SKM-1 treated with dmso at 0.1 percent for 144 hours (cell line): ENCODE results near the gene TRPM1.

Source experiments
- DNase-seq: peaks from one replicate; lab custom pipeline; 2025; ENCODE audit not compliant: unreplicated experiment; lab: John Stamatoyannopoulos, UW

Gene TRPM1

DNA sequence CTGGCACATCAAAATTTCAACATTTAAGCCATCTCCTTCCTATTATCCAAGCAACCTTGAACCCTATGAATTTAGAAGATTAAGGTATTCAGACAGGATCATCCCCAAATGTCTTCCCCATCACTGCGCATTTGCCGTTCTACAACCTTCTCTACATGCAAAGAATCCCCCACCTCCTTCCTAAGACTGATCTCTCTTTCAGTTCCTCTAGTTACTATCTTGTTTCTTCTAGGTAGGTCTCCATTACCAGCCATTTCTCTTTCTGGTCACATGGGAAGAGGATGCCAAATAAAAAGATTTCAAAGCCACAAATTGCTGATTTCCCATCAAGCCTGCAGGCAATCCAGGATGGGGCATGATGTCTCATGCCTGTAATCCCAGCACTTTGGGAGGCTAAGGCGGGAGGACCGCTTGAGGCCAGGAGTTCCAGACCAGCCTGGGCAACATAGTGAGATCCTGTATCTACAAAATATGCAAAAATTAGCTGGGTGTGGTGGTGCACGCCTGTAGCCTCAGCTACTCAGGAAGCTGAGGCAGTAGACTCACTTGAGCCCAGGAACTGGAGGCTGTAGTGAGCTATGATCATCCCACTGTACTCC lies 80.4 kb downstream of the TRPM1 start:
- no peak for DNase-seq

DNA sequence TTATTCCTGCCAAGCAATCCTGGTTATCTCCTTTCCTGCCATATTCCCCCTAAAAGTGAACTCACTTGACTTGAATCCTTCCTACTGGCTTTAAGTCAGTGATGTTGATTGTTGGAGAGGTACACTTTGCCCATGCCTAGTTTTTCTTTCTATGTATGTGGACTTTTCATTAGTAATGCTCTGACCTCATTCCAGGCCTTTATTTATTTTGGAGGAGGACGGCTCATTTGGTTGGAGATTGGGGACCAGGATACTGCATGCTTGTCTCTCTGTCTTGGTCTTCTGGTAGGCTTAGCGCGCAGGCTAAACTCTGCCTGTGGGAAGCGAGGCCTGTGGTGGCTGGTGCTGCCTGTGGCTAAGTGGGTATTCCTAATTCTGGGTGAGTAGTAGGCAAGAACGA lies 81.0 kb downstream of the TRPM1 start:
- DNase-seq = no peak

- no peak for DNase-seq
These were observed 81.5 kb downstream of the TRPM1 start for GRCh38 chr15:31019986-31020385.

- no peak for DNase-seq
These were observed 84.2 kb downstream of the TRPM1 start for GRCh38 chr15:31017311-31017710.

DNA sequence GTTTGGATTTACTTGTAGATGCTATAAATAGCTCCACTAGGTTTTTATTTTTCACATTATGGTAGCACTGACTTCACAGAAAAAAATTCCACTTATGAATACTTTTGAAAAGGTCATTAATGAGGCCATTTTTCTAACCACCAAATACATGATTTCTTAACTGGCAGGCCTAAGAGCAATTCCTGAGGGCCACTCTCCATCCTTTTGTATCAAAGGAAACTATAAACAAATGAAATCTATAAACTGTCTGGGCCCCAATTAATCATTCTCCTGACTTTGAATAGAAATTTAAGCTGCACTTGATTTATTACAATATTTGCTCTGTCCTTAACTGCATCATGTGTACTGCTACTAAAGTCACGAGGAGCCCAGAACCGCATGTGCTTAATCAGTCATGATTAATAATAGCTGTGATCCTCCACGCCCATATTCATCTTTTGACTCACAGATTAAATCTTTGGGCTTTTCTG lies 85.0 kb downstream of the TRPM1 start:
- no peak for DNase-seq

DNA sequence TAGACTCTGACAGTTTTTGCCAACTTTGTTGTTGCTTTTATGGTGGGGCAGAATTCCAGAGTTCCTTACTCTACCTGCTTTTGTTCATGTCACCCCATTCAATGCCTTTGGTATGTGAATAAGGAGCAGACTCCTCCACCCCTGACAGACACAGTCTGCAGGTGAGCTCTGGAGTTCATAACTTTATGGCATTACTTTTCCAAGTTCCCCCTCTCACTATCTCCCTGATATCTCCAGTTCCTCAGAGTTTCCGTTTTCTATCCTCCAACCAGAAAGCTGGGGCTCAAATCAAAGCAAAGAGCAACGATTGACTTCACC lies 87.0 kb downstream of the TRPM1 start:
- no peak for DNase-seq

DNA sequence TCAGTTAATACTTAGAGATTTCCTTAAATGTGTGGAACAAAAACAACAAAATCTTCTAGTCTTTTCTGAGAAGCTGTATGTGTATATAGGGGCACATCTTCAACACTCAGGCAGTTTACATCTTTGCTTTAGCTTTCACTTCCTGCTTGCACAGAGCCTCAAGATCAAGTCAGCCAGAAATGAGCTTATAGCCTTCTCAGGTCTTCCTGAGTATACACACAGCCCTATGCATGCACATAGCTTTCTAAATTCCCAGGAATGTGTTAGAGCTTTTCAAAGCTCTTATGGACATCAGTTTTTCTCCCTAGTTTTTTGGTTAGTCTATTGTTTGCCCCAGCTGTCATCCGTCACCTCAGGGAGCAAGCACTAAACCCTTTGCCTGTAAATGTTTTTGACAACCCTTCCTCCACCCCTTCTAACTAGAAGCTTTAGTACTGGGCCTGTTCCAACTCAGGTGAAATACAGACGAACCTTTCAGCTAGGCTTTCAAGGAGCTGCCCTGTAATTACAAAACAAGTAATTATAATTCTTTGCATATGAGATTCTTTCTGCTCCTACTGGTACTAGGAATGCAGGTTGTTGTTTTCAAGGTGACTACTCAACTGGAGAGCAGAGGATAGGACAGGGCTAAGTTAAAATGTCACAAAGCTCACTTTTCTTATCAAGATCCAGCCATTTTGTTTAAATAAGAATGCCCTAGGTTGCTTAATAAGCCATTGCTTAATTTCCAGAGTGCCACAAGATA lies 87.5 kb downstream of the TRPM1 start:
- no peak for DNase-seq

DNA sequence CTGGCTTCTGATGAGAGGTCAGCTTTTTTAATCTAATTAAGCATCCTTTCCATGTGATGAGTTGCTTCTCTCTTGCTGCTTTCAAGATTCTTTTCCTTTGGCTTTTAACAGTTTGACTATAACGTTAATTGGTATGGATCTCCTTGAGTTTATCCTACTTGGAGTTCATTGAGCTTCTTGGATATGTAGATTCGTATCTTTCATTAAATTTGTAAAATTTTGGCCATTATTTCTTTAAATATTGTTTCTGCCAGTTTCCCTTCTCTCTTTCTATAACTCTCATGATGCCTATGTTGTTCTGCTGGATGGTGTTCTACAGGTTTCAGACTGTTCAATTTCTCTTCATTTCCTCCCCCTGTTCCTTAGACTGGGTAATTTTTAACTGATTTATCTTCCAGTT lies 89.1 kb downstream of the TRPM1 start:
- DNase-seq = no peak

GRCh38 chr15:31010036-31010435 lies 91.5 kb downstream of the TRPM1 start:
- no peak for DNase-seq

GRCh38 chr15:31005660-31006059 lies 95.9 kb downstream of the TRPM1 start:
- DNase-seq = no peak

DNA sequence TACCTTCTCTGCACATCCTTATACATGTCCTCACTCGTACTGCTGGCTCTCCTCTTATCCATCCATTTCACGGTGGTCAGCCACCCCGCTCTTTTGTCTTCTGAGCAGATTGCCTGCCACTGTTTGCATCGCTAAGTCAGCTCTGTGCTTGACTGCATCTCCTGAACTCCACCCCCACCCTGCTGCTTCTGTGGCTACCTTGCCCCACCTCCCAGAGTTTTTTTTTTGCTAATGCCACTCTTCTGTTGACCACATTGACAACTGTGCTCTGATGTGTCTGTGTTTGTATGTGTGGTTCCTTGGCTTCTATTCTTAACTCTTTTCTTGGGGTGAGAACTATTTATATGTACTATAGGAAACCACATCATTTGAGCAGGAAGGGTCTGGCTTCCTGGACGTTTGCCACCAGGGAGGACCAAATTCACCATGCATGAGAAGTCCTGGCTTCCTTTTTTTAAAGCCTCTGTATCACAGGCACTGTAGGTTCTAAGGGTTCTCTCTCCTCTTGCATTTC lies 97.2 kb downstream of the TRPM1 start:
- peak; percentile 97 for DNase-seq

GRCh38 chr15:31001702-31002101 lies 99.8 kb downstream of the TRPM1 start:
- no peak for DNase-seq

DNA sequence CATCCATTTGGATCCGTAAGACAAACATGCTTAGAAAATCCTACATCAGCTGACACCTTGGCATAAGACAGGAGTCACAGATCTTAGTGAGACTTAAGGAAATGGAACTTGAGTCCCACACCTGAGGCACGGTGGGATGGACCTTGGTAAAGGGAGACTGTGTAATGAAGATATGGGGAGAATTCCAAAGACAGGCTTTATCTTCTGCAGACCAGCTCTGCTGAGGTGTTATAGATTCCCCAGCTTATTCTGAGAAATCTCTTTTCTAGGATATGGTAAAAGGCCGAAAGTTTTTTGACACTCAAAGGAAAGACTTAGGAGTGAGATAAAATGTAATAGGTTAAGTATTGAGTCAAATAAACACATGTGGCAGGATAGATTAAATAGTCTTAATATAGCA lies 101.8 kb downstream of the TRPM1 start:
- no peak for DNase-seq

DNA sequence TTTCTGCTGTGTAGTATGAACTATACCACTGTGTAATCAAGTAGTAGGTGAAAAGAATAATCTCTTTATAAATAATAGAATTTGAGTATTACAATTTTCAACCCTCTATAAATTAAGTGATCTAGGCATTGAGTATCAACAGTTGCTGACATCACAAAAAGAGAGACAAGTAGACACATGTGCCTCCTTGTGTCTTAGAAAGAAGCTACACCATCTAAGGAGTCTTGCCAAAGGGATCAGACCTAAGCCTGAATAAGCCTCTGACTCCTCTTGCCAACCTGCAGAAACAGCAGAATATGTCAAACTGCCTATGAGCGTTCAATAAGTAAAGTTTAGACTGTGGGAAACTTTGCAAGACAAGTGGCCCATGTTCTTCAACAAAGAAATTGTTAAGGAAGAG lies 104.3 kb downstream of the TRPM1 start:
- DNase-seq = no peak

- DNase-seq = no peak
These were observed 109.2 kb downstream of the TRPM1 start for GRCh38 chr15:30992249-30992864.

GRCh38 chr15:30991255-30992235 lies 110.0 kb downstream of the TRPM1 start, which contains the start of gene MTMR10:
Gene MTMR10 (minus strand): TSS chr15:30991628. CDS start chr15:30991506, 122 bp downstream.
- DNase-seq = peak; percentile 70

DNA sequence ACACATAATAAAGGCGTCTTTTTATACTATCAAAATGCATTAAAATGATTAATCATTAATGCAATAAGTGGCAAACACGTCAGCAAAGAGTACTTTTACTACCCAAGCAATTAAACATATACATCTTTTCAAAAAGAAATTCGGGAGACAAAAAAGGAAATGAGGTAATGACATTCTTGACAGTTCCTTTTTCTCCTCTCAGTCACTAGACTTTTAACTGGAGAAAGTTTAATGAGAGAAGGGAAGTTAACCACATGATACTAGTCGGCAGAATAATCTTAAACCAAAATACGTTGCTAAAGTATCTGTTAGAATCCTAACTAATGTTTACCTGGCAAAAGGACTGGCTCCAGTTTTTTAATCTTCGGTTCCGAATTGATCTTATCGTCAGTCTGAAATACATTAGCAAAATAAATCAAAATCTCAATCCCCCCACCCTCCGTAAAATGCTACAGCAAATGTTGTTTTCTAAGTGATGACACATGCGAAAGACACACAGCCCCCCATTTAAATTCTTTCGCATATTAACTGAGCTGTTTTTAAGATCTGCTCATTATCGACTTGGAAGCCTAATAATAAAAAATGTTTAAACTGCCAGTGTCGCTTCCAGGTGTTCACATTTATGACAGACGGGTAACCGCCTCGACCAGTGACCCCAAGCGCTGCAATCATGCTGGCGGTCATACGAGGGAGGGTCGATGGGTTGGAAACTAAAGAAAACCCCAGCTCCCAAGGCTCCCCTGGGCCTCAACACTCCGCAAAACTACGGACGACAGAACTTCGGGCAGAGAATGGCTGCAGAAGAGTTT lies 110.9 kb downstream of the TRPM1 start:
- peak; percentile 65 for DNase-seq

GRCh38 chr15:30990036-30990435 lies 111.5 kb downstream of the TRPM1 start:
- no peak for DNase-seq

- no peak for DNase-seq
These were observed 116.4 kb downstream of the TRPM1 start for GRCh38 chr15:30985081-30985531.

GRCh38 chr15:30984542-30984941 lies 117.0 kb downstream of the TRPM1 start:
- no peak for DNase-seq
